Stimulated activated CD4-positive, alpha-beta T cell treated with anti-CD3 and anti-CD28 coated beads, Interleukin-4, amount 100 ng/mL, for 1 hour (primary cell): ENCODE measurements around the gene TMED10.
"Not testable (repeated sequence)": the region's sequence is repeated elsewhere in the genome, so short reads cannot be mapped to it uniquely, and the experiment has no call there.

Experiments used
- DNase-seq: peaks from one replicate; pipeline ENCODE4 v3.0.0-alpha.2; 2020

The TMED10 gene

GRCh38 chr14:75190023-75190422, 13.6 kb upstream of the TMED10 start:
- no peak for DNase-seq

- DNase-seq = no peak
These were observed 12.3 kb upstream of the TMED10 start for GRCh38 chr14:75188520-75189268.

GRCh38 chr14:75188086-75188485, 11.7 kb upstream of the TMED10 start:
- DNase-seq = no peak

GRCh38 chr14:75186953-75187352, 10.5 kb upstream of the TMED10 start:
- DNase-seq = no peak

GRCh38 chr14:75185251-75186040, 9.0 kb upstream of the TMED10 start:
- DNase-seq = no peak

GRCh38 chr14:75184492-75184891, 8.1 kb upstream of the TMED10 start:
- DNase-seq = no peak

- no peak for DNase-seq
These were observed 7.6 kb upstream of the TMED10 start for GRCh38 chr14:75184039-75184438.

- DNase-seq = no peak
These were observed 6.8 kb upstream of the TMED10 start for GRCh38 chr14:75183225-75183624.

GRCh38 chr14:75182821-75183220, 6.4 kb upstream of the TMED10 start:
- DNase-seq = no peak

- not testable (repeated sequence) for DNase-seq
These were observed 5.8 kb upstream of the TMED10 start for GRCh38 chr14:75182163-75182562.

- no peak for DNase-seq
These were observed 5.1 kb upstream of the TMED10 start for GRCh38 chr14:75181293-75182062.

GRCh38 chr14:75175677-75176141, 703 bp downstream of the TMED10 start:
- DNase-seq = no peak

- no peak for DNase-seq
These were observed 2.3 kb downstream of the TMED10 start for GRCh38 chr14:75174066-75174465.

- no peak for DNase-seq
These were observed 5.6 kb downstream of the TMED10 start for GRCh38 chr14:75170772-75171171.

GRCh38 chr14:75168586-75169335, 7.7 kb downstream of the TMED10 start:
- DNase-seq = no peak

GRCh38 chr14:75167325-75167724, 9.1 kb downstream of the TMED10 start:
- no peak for DNase-seq

GRCh38 chr14:75165586-75166391, 10.6 kb downstream of the TMED10 start:
- no peak for DNase-seq

GRCh38 chr14:75164809-75165208, 11.6 kb downstream of the TMED10 start:
- DNase-seq = no peak

GRCh38 chr14:75163677-75164076, 12.7 kb downstream of the TMED10 start:
- no peak for DNase-seq

GRCh38 chr14:75162631-75163030, 13.8 kb downstream of the TMED10 start:
- DNase-seq = no peak

- no peak for DNase-seq
These were observed 17.4 kb downstream of the TMED10 start for GRCh38 chr14:75158843-75159614.
